Measurements from ENCODE around the gene DPY19L1.
"Not testable (repeated sequence)": the region's sequence is repeated elsewhere in the genome, so short reads cannot be mapped to it uniquely, and the experiment has no call there.

DPY19L1 gene

DNA sequence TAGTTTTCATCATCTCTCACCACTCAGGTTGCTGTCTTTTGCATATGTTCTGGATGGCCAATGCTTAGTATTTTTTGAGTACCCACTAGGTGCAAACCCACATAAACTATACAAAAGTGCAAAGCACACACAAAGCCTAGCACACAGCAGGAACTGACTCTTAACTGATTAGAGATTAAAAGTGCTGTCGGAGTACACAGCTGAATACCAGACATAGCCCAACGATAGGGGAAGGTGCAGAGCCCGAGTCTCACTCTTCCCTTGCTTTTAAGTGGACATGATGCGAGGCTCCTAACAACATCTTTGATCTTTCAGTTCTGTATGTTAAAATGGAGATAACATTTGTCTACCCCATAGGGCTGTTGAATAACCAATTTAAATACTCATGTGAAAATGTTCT is 90.8 kb downstream of the DPY19L1 start:
- TF ChIP-seq CTCF (IDR thresholded peaks at IDR 0.05): no peak
- Histone ChIP-seq H3K27ac (no peak overlapping the region), H3K4me3 (no peak overlapping the region)
- DNase-seq (ENCODE audit: low spot score): no peak

- not testable (repeated sequence) for H3K27ac ChIP-seq; DNase-seq (ENCODE audit: low spot score); H3K4me3 ChIP-seq
These were observed 91.3 kb downstream of the DPY19L1 start for GRCh38 chr7:34945894-34946477.

- DNase-seq (ENCODE audit: low spot score): no peak
- H3K27ac ChIP-seq: no peak overlapping the region
- TF ChIP-seq CTCF (IDR thresholded peaks at IDR 0.05): no peak
- H3K4me3 ChIP-seq: no peak overlapping the region
These were observed 98.1 kb downstream of the DPY19L1 start for GRCh38 chr7:34939175-34939574.

GRCh38 chr7:34935735-34936165 is 101.5 kb downstream of the DPY19L1 start:
- not testable (repeated sequence) for H3K4me3 ChIP-seq; DNase-seq (ENCODE audit: low spot score); H3K27ac ChIP-seq

- no peak overlapping the region for H3K27ac ChIP-seq
- no peak overlapping the region for H3K4me3 ChIP-seq
- TF ChIP-seq CTCF (IDR thresholded peaks at IDR 0.05): no peak
- no peak for DNase-seq (ENCODE audit: low spot score)
These were observed 105.5 kb downstream of the DPY19L1 start for GRCh38 chr7:34931739-34932138.

DNA sequence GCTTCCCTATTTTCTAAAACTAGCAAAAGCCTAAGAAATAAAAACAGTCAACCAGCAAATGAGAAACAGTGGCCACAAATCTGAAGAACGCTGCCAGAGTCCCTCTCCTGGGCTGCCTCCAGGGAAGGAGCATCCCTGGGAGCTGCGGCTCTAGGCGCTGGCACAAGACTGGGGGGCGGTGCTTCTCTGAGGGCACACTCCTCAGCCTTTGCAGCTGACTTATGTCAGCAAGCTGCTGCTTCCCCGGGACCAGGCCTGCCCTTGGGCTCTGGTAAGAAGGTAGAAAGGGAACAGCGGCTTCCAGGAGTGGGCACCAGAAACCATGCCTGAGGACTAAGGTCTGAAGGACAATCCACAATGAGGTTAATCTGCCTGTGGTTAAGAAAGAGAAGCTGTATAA is 107.5 kb downstream of the DPY19L1 start:
- not testable (repeated sequence) for H3K27ac ChIP-seq; H3K4me3 ChIP-seq; DNase-seq (ENCODE audit: low spot score)

DNA sequence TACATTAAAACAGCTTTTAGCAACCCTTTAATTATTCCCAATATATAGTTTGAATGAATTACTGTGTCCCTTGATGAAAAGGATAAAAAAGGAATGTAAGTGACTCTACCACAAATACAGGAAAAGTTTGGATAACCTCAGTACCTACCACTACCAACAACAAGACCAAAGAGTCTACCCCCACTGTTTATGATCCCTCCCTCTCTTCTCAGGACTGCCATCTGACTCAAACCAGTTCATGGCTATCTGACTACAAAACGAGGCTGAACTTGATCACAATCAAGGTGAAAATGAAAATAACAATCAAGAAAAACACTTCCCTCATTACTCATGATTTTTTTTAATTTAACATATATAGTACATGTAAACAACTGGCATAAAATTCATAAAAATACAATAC is 108.7 kb downstream of the DPY19L1 start:
- TF ChIP-seq CTCF (IDR thresholded peaks at IDR 0.05): no peak
- H3K4me3 ChIP-seq: no peak overlapping the region
- no peak overlapping the region for H3K27ac ChIP-seq
- DNase-seq (ENCODE audit: low spot score): no peak

GRCh38 chr7:34928052-34928451 is 109.2 kb downstream of the DPY19L1 start:
- TF ChIP-seq CTCF (IDR thresholded peaks at IDR 0.05): no peak
- H3K4me3 ChIP-seq: no peak overlapping the region
- H3K27ac ChIP-seq: no peak overlapping the region
- DNase-seq (ENCODE audit: low spot score): no peak

GRCh38 chr7:34920470-34920869 is 116.8 kb downstream of the DPY19L1 start:
- DNase-seq (ENCODE audit: low spot score); H3K27ac ChIP-seq; H3K4me3 ChIP-seq: not testable (repeated sequence)

- not testable (repeated sequence) for DNase-seq (ENCODE audit: low spot score); H3K27ac ChIP-seq; H3K4me3 ChIP-seq
These were observed 118.2 kb downstream of the DPY19L1 start for GRCh38 chr7:34919038-34919437.

DNA sequence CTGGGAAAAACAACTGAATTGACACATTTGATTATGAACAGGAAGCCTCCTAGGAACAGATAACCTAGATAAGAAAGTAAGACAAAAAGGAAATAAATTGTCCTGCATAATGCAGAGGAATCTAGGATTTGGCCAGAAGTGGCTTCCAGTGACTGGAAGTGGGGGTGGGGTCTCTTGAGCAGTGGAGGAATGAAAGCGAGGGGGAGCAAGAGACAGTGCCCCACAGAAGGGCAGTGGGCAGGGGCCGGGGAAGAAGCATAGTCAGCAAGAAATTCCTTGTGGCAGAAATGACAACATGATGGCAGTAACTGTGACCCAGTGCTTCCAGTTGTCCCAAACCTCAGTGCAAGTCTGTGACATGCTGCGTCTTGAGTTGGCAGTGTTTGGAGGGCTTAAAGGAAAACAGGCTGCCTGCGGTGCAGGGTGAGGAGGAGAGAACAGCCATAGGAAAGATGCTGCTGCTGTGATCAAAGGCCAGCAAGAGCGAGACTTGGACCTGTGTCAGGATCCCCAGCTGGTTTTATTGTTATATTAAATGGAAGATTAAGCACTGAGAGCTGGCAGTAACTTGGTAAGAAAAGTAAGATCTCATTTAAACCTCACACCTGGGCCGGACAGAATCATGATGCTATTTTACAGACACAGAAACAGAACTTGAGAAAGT is 119.0 kb downstream of the DPY19L1 start:
- not testable (repeated sequence) for H3K4me3 ChIP-seq; H3K27ac ChIP-seq; DNase-seq (ENCODE audit: low spot score)

DNA sequence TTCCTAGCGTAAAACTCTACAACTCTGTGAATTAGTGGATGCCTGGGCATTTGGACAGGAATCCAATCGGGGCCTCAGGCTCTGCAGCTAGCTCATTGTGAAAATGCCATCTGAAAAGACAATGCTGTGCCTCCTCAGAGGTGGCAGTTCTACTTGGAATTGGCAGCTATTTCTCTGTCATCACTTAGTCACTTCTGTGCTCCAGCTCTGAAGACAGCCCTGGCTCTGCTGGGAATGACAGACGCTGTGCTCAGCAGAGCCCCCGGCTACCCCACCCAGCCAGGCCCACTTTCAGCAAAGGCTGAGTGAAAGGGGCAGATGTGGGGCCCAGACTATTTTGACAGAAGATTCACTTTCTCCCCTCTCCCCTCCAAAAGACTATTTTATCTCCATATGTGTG is 119.8 kb downstream of the DPY19L1 start:
- DNase-seq (ENCODE audit: low spot score); H3K27ac ChIP-seq; H3K4me3 ChIP-seq: not testable (repeated sequence)

Measured in coronary artery (tissue), 2 donors.